Breast epithelium (tissue), 3 donors: ENCODE data around the gene OSTC.

Source experiments
- CTCF ChIP-seq, 3 donors: fragments of 450-650 bp; IDR thresholded peaks; one replicate each; pipeline ENCODE4 v1.5.1; 2016 to 2017; ENCODE audit warnings: antibody characterized with exemption in 3 of 3, mild to moderate bottlenecking in 3 of 3, moderate library complexity in 3 of 3
- POLR2A ChIP-seq: fragments of 450-650 bp; IDR thresholded peaks from one replicate; pipeline ENCODE4 v1.6.1; 2016; ENCODE audit warnings: antibody characterized with exemption, mild to moderate bottlenecking, moderate library complexity
- POLR2AphosphoS5 ChIP-seq, 3 donors: sonication (generic); formaldehyde crosslinking; IDR thresholded peaks; one replicate each; pipeline ENCODE4 v1.6.1; 2017; ENCODE audit warnings: antibody characterized with exemption in 3 of 3

GRCh38 chr4:108703966-108704365 is 53.6 kb downstream of the OSTC start:
- no peak for TF ChIP-seq CTCF (IDR thresholded peaks at IDR 0.05)
- TF ChIP-seq POLR2A, result no peak
- TF ChIP-seq POLR2AphosphoS5 (IDR thresholded peaks at IDR 0.05), result no peak
